Spleen (tissue), 7 donors: ENCODE data around the gene AMOTL1.

Experiments
- CTCF ChIP-seq, 11 experiments: fragments of 200-600 bp in 7 of 11; fragments of 450-650 bp in 4 of 11; sonication (generic) in 4 of 11; IDR thresholded peaks in 8 of 11; conservative IDR thresholded peaks in 3 of 11; 1 replicate in 7 of 11; 2 replicates in 4 of 11; pipeline versions ENCODE4 v1.4.0 to v1.8.0; 2016 to 2021; ENCODE audit warnings: antibody characterized with exemption in 11 of 11, inconsistent platforms in 4 of 11, mild to moderate bottlenecking in 1 of 11
- POLR2A ChIP-seq, 3 donors: fragments of 450-650 bp; IDR thresholded peaks; one replicate each; pipeline ENCODE4 v1.5.1; 2017; ENCODE audit warnings: antibody characterized with exemption in 3 of 3, mild to moderate bottlenecking in 1 of 3
- POLR2AphosphoS5 ChIP-seq, 3 donors: sonication (generic); formaldehyde crosslinking; IDR thresholded peaks; one replicate each; pipeline ENCODE4 v1.5.1; 2017; ENCODE audit warnings: antibody characterized with exemption in 3 of 3
- donor health status: DM: no; HTN: no; CAD: no; lungs with moderate emphysema.
- donor health status: DM: no; HTN: no; CAD: no.
- donor health status: DM: no; HTN: no; CAD: no.

GRCh38 chr11:94855666-94856065, 87.5 kb downstream of the AMOTL1 start:
- TF ChIP-seq CTCF (IDR thresholded peaks at IDR 0.05 in 8 of 11, conservative IDR thresholded peaks at IDR 0.05 in 3 of 11), result no peak
- TF ChIP-seq POLR2A (IDR thresholded peaks at IDR 0.05), result no peak
- TF ChIP-seq POLR2AphosphoS5 (IDR thresholded peaks at IDR 0.05), result no peak
